ENCODE data around the gene ZSCAN1.
A peak's percentile ranks its signal among the peaks of the same experiment; 100 is the strongest.

The ZSCAN1 gene

DNA sequence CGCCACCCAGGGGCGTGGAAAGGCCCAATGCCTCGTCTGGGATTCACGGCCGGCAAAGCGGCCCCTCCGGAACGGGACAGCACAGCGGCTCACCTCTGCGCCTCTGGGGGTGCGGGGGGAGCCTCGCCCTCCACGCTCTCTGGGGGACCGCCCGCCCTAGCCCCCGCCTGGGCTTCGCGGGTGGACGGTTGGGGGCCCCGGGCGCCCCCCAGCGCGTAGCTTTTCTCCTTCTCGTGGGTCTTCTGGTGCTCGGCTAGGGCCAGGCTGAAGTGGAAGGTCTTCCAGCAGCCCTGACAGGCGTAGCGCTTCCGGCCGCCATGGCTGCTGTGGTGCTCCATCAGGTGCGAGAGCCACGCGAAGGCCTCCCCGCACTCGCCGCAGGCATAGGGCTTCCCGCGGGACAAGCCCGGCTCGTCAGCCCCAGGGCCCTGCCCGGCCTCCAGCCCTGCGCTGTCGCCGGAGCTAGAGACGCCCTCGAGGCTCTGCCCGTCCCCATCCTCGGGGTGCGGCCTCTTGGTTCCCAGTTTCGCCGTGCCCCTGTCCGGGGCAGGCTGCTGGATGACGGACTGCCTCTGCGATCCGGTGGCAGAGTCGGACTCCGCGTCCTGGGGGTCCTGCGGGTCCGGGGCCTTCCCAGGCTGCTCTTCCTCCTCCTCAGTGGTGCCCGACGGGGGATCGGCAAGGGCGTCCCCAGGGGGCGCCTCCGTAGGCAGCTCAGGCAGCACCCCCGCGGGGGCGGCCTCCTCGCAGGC lies 50.9 kb downstream of the ZSCAN1 start:
- DNase-seq = no peak

- no peak for DNase-seq
Observed at GRCh38 chr19:58085348-58085875, 51.6 kb downstream of the ZSCAN1 start.

DNA sequence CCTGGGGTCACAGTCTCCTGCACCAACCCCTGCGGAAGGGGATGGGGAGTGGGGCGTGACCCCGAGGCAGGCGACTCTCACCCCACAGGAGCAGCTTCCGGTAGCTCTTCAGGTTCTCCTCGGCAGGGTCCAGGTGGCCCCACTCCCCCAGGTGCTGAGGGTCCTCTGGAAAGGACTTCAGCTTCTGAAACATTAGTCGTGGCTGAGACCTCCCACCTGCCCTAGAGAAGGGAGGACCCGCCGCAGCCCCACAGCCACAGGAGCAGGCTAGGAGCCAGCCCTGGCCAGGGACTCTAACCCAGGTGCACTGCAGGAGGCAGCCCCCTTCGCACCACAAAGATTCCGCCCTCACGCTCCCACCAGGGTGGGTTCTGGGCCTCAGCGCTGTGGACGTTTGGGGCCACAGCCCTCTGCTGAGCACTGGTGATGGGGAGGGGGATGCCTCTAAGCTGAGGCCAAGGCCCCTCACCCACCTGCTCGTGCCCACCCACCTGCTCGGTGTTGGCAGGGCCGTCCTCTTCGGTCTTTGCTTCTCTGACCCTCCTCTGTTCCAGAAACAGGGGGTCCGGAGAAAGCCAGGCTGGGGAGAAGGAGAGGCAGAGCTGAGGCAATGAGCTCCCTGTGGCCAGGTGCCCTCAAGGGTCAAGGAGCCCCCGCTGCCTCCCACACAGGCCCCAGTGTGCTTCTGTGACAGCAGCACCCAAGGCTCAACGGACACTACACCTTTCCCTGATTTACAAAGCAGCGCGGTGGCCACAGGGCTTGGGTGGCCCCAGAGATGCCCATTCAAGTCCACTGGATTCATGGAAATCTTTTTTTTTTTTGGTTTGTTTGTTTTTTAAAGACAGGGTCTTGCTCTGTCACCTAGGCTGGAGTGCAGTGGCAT lies 53.2 kb downstream of the ZSCAN1 start:
- no peak for DNase-seq

- DNase-seq = no peak
Observed at GRCh38 chr19:58088521-58089052, 54.8 kb downstream of the ZSCAN1 start.

DNA sequence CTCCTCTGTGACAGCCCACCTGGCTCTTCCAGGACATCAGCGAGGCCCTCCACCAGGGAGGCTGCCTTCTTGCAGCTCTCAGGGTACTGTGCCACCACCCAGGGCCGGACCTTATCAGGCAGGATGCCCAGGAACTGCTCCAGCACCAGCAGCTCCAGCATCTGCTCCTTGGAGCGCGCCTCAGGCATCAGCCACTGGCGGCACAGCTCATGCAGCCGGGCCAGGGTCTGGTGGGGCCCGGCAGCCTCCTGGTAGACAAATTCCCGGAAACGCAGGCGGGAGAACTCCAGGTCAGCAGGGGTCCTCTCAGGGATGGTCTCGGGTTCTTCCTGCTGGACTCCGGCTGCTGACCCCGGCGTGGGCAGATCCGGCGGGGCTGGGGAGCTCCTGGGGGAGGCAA lies 56.0 kb downstream of the ZSCAN1 start:
- no peak for DNase-seq

GRCh38 chr19:58091251-58091995 lies 57.6 kb downstream of the ZSCAN1 start:
- DNase-seq = no peak

DNA sequence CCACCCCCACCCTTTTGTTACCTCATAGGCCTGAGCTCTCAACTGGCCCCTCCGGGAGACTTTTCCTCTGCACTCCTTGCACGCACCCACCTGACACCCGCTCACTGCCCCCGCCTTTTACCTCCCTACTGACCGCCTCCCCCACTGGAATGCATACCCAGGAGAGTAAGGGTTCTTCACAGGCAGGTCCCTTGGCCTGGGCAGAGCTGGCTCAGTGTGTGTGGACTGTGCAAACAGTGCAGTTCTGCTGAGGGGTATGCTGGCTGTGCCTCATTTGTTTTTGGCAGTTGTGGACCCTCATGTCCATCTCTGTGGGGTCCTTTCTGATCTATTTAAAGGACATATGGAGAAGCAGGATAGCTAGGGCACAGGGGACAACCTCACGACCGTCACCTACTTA lies 59.2 kb downstream of the ZSCAN1 start:
- DNase-seq = no peak

GRCh38 chr19:58095328-58095727 lies 61.5 kb downstream of the ZSCAN1 start:
- DNase-seq = no peak

DNA sequence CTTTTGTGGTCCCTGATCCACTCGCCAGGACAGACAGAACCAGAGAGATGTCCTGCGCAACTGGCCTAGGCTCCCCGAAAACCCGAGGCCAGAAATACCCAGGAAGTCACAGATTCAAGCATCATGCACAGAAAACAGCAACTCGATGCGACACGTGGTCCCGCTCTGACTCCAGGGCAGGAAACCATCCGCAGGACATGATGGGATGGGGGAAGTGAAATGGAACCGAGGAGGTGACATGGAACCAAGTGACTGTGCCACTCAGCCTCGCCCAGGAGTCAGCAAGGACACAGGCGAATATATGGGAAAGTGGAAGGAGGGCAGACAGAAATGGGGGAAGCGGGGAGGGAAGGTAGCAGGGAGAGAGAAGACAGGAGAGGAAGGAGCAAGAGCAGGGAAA lies 63.1 kb downstream of the ZSCAN1 start:
- DNase-seq = no peak

DNA sequence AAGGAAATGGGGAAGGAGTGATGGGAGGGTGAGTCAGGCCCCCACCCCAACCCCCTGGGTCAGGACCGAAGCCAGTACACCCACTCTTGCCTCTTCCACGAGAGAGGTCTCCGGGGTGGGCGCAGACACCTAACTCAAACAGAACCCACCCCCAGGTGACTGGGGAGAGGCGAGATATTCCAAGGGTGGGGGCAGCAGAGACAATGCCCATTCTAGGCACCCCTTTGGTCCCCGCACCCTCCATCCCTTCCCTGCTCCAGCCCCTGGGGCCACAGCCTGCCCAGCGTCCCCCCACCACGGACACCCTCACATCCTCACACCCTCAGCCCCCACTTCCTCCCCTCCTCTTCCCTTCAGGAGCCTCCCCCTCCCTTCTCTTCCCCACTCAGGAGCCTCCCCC lies 63.5 kb downstream of the ZSCAN1 start:
- DNase-seq = no peak

DNA sequence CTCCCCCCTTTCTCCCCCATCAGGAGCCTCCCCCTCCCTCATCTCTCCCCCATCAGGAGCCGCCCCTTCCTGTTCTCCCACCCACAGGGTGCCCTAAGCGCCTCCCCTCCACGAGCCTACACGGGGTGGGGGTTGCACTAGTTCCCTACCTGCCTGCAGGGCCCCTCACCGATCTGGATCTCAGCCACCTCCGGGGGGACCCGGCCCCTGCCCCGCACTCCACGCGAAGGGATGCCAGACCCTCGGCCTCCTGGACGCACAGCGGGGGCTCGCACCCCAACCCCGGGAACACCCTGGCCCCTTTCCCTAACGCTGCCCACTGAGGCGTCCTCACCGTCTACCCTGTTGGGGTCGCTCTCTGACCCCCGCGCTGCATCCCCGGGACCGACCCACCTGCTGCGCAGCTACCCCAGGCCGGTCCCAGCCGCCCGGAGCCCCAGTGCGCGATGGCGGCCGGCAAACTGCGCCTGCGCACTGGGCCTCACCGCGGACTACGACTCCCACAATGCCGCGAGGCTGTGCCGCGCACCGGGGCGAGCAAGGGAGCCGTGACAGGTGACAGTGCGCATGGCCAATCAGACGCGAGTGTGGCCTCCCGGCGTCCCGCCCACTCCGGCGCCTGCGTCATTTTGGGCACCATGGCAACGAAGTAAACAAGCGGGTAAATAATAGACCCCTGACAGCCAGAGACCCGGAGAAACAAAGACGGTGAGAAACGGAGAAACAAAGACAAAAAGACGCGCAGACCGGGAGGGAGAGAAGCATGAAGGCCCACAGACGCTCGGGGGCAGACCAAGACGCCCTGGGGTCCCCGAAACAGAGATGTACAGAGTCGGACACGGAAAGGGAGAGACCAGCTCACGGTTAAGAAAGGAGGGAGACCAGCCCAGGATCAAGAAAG lies 64.2 kb downstream of the ZSCAN1 start, which contains the start of gene ZSCAN18:
ZSCAN18 (minus strand) TSS at position 451 of the 901 bp plus-strand sequence. CDS start 7,964 bp downstream, outside the sequence.
- peak; percentile 94 to 95 for DNase-seq

- DNase-seq = no peak
Observed at GRCh38 chr19:58098682-58098998, 64.8 kb downstream of the ZSCAN1 start.

Data from activated CD4-positive, alpha-beta T cell treated with anti-CD3 and anti-CD28 coated beads, Interleukin-2, amount 50 U/mL, for 4 hours (primary cell).